GM12878 (cell line): Measurements from ENCODE around the gene NCF2. TPM values are rescaled to one million over a fixed set of nuclear protein-coding genes. Genes with fewer than 3 reads are reported as not detected.

ENCODE experiments used
- ATAC-seq: fragments of 200-7000 bp; cut with Tn5 transposase; 3 replicates; pipeline ENCODE4 v1.9.1; 2020; ENCODE audit warnings: mild to moderate bottlenecking, moderate library complexity
- BruUV-seq: library from RNA; stranded (reverse); fragments of 400-500 nt; replicated peaks from 2 replicates; lab custom pipeline; 2021; lab: Mats Ljungman, UMichigan
- CTCF ChIA-PET: fragments of 300-600 bp; sonication (Branson Sonifier 250); formaldehyde crosslinking; extraction: SDS; loops from one replicate; lab custom pipeline; 2021; ENCODE audit warnings: inconsistent platforms; lab: Yijun Ruan, JAX
- POLR2A ChIA-PET: fragments of 350-600 bp; formaldehyde crosslinking; extraction: SDS; loops from one replicate; lab custom pipeline; 2021; ENCODE audit warnings: inconsistent platforms; lab: Charles Lee
- RAD21 ChIA-PET: fragments of 300-600 bp; sonication (Branson Sonifier 250); formaldehyde crosslinking; loops from one replicate; lab custom pipeline; 2023; ENCODE audit warnings: antibody characterized with exemption; ENCODE audit not compliant: unreplicated experiment; lab: Charles Lee
- SMC1A ChIA-PET: fragments of 300-600 bp; sonication (Branson Sonifier 250); formaldehyde crosslinking; loops from one replicate; lab custom pipeline; 2023; ENCODE audit not compliant: unreplicated experiment, uncharacterized antibody; lab: Charles Lee
- DNase-seq: peaks from one replicate; pipeline ENCODE4 v3.0.0-alpha.2; 2011; ENCODE audit warnings: low read depth, low spot score
- FAIRE-seq: peaks from 3 replicates; lab custom pipeline; 2011; peaks lifted over from hg19 to GRCh38; lab: Jason Lieb, UNC
- H2AFZ ChIP-seq: 2 replicates; pipeline ENCODE4 v1.6.0; 2011; ENCODE audit warnings: low read depth, low read length, control low read depth; ENCODE audit not compliant: control insufficient read depth
- H3K27ac ChIP-seq: 2 replicates; pipeline ENCODE4 v1.5.1; 2011; ENCODE audit warnings: control low read depth; ENCODE audit not compliant: control insufficient read depth, insufficient read depth
- H3K27me3 ChIP-seq, 2 experiments: replicated peaks in 1 of 2; 2 replicates each; pipeline versions ENCODE4 v1.6.0 to v1.6.1; 2011; ENCODE audit warnings: low read length in 1 of 2; ENCODE audit not compliant: control insufficient read depth in 2 of 2, insufficient read depth in 2 of 2
- H3K36me3 ChIP-seq, 2 experiments: 2 replicates each; pipeline ENCODE4 v1.5.1; 2011; ENCODE audit warnings: low read length in 1 of 2; ENCODE audit not compliant: control insufficient read depth in 2 of 2, insufficient read depth in 2 of 2
- H3K4me1 ChIP-seq: 2 replicates; pipeline ENCODE4 v1.6.1; 2011; ENCODE audit warnings: mild to moderate bottlenecking, low read length, moderate library complexity, mixed read lengths; ENCODE audit not compliant: control insufficient read depth, insufficient read depth
- H3K4me2 ChIP-seq: 2 replicates; pipeline ENCODE4 v1.6.0; 2011; ENCODE audit warnings: control low read depth; ENCODE audit not compliant: control insufficient read depth, insufficient read depth
- H3K4me3 ChIP-seq: fragments of 200-600 bp; sonication (generic); 2 replicates; pipeline ENCODE4 v1.5.1; 2016
- H3K79me2 ChIP-seq: 2 replicates; pipeline ENCODE4 v1.6.0; 2011; ENCODE audit warnings: low read length; ENCODE audit not compliant: control insufficient read depth, insufficient read depth
- H3K9ac ChIP-seq: 2 replicates; pipeline ENCODE4 v1.8.0; 2011; ENCODE audit warnings: low read length, control low read depth, mixed read lengths; ENCODE audit not compliant: control insufficient read depth, insufficient read depth
- H3K9me3 ChIP-seq: replicated peaks from 3 replicates; pipeline ENCODE4 v1.5.1; 2011; ENCODE audit warnings: mild to moderate bottlenecking, low read length; ENCODE audit not compliant: control insufficient read depth, insufficient read depth
- H4K20me1 ChIP-seq: 2 replicates; pipeline ENCODE4 v1.6.0; 2011; ENCODE audit not compliant: control insufficient read depth, insufficient read depth
- ATF7 ChIP-seq: fragments of 450-650 bp; IDR thresholded peaks from 2 replicates; pipeline ENCODE4 v1.6.1; 2016; ENCODE audit warnings: low read depth, mild to moderate bottlenecking
- CREM ChIP-seq: IDR thresholded peaks from 2 replicates; pipeline ENCODE4 v1.6.1; 2014; ENCODE audit warnings: antibody characterized with exemption, low read depth
- NFXL1 ChIP-seq: fragments of 450-650 bp; IDR thresholded peaks from 2 replicates; pipeline ENCODE4 v1.6.1; 2017; ENCODE audit warnings: antibody characterized with exemption, mild to moderate bottlenecking, borderline replicate concordance
- POLR2AphosphoS2 ChIP-seq: IDR thresholded peaks from 2 replicates; pipeline ENCODE4 v1.6.1; 2011; ENCODE audit warnings: low read depth, mild to moderate bottlenecking, low read length, improper control_type of control experiment, moderate library complexity
- RCOR1 ChIP-seq: conservative IDR thresholded peaks from 2 replicates; pipeline ENCODE4 v1.6.1; 2012; ENCODE audit warnings: low read depth, low read length, improper control_type of control experiment
- RFX5 ChIP-seq: IDR thresholded peaks from 2 replicates; pipeline ENCODE4 v1.6.1; 2011; ENCODE audit warnings: low read depth, low read length, improper control_type of control experiment
- RUNX3 ChIP-seq: IDR thresholded peaks from 2 replicates; pipeline ENCODE4 v1.6.1; 2012; ENCODE audit warnings: low read length, inconsistent platforms
- WGBS: methylation state at CpG from one replicate; pipeline ENCODE4 v1.1.6; 2016; ENCODE audit warnings: low lambda C conversion rate; ENCODE audit not compliant: insufficient replicate concordance, insufficient coverage; ENCODE audit errors: missing lambda C conversion rate; 5-methylcytosine and 5-hydroxymethylcytosine counted together
- in situ Hi-C: fragments of 300-500 bp; cut with MboI; formaldehyde crosslinking; loops from 9 replicates; pipeline ENCODE4 v1.14.3; 2018; ENCODE audit warnings: mixed read lengths
- intact Hi-C: fragments of 100-400 bp; cut with micrococcal nuclease; formaldehyde crosslinking; loops from one replicate; pipeline ENCODE4 v1.14.2; 2022; ENCODE audit not compliant: unreplicated experiment
- polyA plus RNA-seq, 11 experiments: library from polyadenylated mRNA; depleted of rRNA in 4 of 11; unstranded in 6 of 11; stranded (reverse) in 5 of 11; fragments of >200 nt; fragmentation: Nextera tagmentation in 4 of 11; fragmentation: Illumina TruSeq in 1 of 11; extraction: Ambion mirVana in 4 of 11; extraction: Trizol in 1 of 11; gene quantifications; 1 replicate in 1 of 11; 2 replicates in 10 of 11; pipeline versions ENCODE4 v1.2.1 to v1.2.3, GENCODE V29; 2011 to 2016; ENCODE audit warnings: inconsistent platforms in 2 of 11, missing spikeins in 2 of 11, low read depth in 1 of 11
- total RNA-seq, 4 experiments: library from RNA; depleted of rRNA in 3 of 4; stranded (reverse); fragments of >200 nt in 3 of 4; fragmentation: Illumina TruSeq in 1 of 4; extraction: Trizol in 1 of 4; gene quantifications; 2 replicates each; pipeline versions ENCODE4 v1.2.1 to v1.2.3, GENCODE V29; 2013 to 2021
- TF ChIP-seq, protein P1 (sequence below): IDR thresholded peaks from 2 replicates; pipeline ENCODE4 v1.6.1; 2012; ENCODE audit warnings: mild to moderate bottlenecking, low read depth, low read length

Gene NCF2
- total and polyA plus RNA-seq, 10 of the 15 experiments (the other 5 are each of a cell fraction or from before 2014, with no cell fraction given) = 31.4 to 256 (median 77.1) TPM

- TF ChIP-seq CREM = no peak
- TF ChIP-seq RFX5 = no peak
- TF ChIP-seq ATF7 = no peak
- no peak for TF ChIP-seq RUNX3
- TF ChIP-seq, protein P1, sequence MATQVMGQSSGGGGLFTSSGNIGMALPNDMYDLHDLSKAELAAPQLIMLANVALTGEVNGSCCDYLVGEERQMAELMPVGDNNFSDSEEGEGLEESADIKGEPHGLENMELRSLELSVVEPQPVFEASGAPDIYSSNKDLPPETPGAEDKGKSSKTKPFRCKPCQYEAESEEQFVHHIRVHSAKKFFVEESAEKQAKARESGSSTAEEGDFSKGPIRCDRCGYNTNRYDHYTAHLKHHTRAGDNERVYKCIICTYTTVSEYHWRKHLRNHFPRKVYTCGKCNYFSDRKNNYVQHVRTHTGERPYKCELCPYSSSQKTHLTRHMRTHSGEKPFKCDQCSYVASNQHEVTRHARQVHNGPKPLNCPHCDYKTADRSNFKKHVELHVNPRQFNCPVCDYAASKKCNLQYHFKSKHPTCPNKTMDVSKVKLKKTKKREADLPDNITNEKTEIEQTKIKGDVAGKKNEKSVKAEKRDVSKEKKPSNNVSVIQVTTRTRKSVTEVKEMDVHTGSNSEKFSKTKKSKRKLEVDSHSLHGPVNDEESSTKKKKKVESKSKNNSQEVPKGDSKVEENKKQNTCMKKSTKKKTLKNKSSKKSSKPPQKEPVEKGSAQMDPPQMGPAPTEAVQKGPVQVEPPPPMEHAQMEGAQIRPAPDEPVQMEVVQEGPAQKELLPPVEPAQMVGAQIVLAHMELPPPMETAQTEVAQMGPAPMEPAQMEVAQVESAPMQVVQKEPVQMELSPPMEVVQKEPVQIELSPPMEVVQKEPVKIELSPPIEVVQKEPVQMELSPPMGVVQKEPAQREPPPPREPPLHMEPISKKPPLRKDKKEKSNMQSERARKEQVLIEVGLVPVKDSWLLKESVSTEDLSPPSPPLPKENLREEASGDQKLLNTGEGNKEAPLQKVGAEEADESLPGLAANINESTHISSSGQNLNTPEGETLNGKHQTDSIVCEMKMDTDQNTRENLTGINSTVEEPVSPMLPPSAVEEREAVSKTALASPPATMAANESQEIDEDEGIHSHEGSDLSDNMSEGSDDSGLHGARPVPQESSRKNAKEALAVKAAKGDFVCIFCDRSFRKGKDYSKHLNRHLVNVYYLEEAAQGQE = no peak
- no peak for TF ChIP-seq NFXL1
Observed at GRCh38 chr1:183546427-183546826, 43.8 kb downstream of the NCF2 start (continued).

GRCh38 chr1:183544598-183545297 is 45.5 kb downstream of the NCF2 start:
- Histone ChIP-seq H3K4me1 (no peaks in the 10 kb centered on the region), H3K27me3 (no peaks in the 10 kb centered on the region), H3K9ac (no peak overlapping the region), H3K4me3 (no peak overlapping the region), H3K27ac (no peak overlapping the region), H4K20me1 (no peaks in the 10 kb centered on the region), H3K36me3 (peaks cover 23 to 53% of the 10 kb centered on the region in 2 experiments), H3K4me2 (no peak overlapping the region), H3K79me2 (no peaks in the 10 kb centered on the region), H2AFZ (no peak overlapping the region), H3K9me3 (no peaks in the 10 kb centered on the region)
- no peak for ATAC-seq
- ChIA-PET POLR2A (interaction anchor here (0.5 kb wide), 1 partner anchor 30 kb away, joined by 4 read pairs; no protein-coding TSS in a partner anchor), SMC1A (interaction anchor here (0.7 to 4.3 kb wide), 7 partner anchors 10 to 371 kb away, joined by 3 to 18 read pairs (median 3); no protein-coding TSS in a partner anchor), CTCF (interaction anchor here (0.7 to 1.7 kb wide), 10 partner anchors 22 to 371 kb away, joined by 3 to 8 read pairs (median 4); no protein-coding TSS in a partner anchor), RAD21 (interaction anchor here (0.7 to 0.9 kb wide), 3 partner anchors 45 to 139 kb away, joined by 3 to 4 read pairs (median 3); partner anchors contain the start of genes NCF2 and SMG7)
- 90% methylated on average over 5 of the region's 5 CpGs for WGBS
- in situ Hi-C loops (loop anchor here (10.0 kb wide), 2 partner anchors 260 to 660 kb away; no protein-coding TSS in a partner anchor), intact Hi-C loops (loop anchor here (10.0 kb wide), 1 partner anchor 580 kb away; no protein-coding TSS in a partner anchor)
- no peak for FAIRE-seq
- no TSS peak for BruUV-seq
- DNase-seq = no peak
- TF ChIP-seq POLR2AphosphoS2 (no peak), RCOR1 (no peak)
